Liver (tissue), 9 donors: Measurements from ENCODE around the gene CAB39. TPM values are rescaled to one million over a fixed set of nuclear protein-coding genes. Genes with fewer than 3 reads are reported as not detected.

Source experiments
- DNase-seq: peaks from one replicate; pipeline ENCODE4 v3.0.0-alpha.2; 2017; ENCODE audit warnings: low spot score
- H3K27ac ChIP-seq, 2 donors: one replicate each; pipeline ENCODE4 v1.7.0; 2013; ENCODE audit warnings: inconsistent platforms in 2 of 2, low read length in 2 of 2, control low read depth in 1 of 2, low read depth in 1 of 2, mild to moderate bottlenecking in 1 of 2
- H3K27me3 ChIP-seq, 4 donors: one replicate each; pipeline versions ENCODE4 v1.6.1 to v1.7.0; 2013; ENCODE audit warnings: low read length in 3 of 4, inconsistent platforms in 1 of 4, mild to moderate bottlenecking in 1 of 4, moderate library complexity in 1 of 4; ENCODE audit not compliant: control insufficient read depth in 4 of 4, insufficient read depth in 4 of 4
- H3K36me3 ChIP-seq, 4 donors: one replicate each; pipeline versions ENCODE4 v1.6.1 to v1.7.0; 2013; ENCODE audit warnings: low read length in 3 of 4, mild to moderate bottlenecking in 3 of 4, low read depth in 1 of 4, moderate library complexity in 1 of 4; ENCODE audit not compliant: control insufficient read depth in 4 of 4, insufficient read depth in 3 of 4
- H3K4me1 ChIP-seq, 4 donors: one replicate each; pipeline versions ENCODE4 v1.6.1 to v1.7.0; 2013; ENCODE audit warnings: low read length in 3 of 4, mild to moderate bottlenecking in 3 of 4, moderate library complexity in 1 of 4; ENCODE audit not compliant: control insufficient read depth in 4 of 4, insufficient read depth in 4 of 4
- H3K4me3 ChIP-seq, 3 donors: one replicate each; pipeline versions ENCODE4 v1.6.1 to v1.7.0; 2013; ENCODE audit warnings: low read length in 3 of 3, control low read depth in 1 of 3, low read depth in 1 of 3, mild to moderate bottlenecking in 1 of 3
- H3K9ac ChIP-seq, 2 donors: one replicate each; pipeline ENCODE4 v1.7.0; 2013; ENCODE audit warnings: low read length in 2 of 2, mild to moderate bottlenecking in 2 of 2, moderate library complexity in 2 of 2, control low read depth in 1 of 2, low read depth in 1 of 2
- H3K9me3 ChIP-seq, 4 donors: one replicate each; pipeline versions ENCODE4 v1.6.1 to v1.7.0; 2013; ENCODE audit warnings: low read length in 3 of 4; ENCODE audit not compliant: control insufficient read depth in 4 of 4
- EGR1 ChIP-seq, 2 donors: IDR thresholded peaks; 2 replicates each; pipeline ENCODE4 v1.6.1; 2016 to 2018; ENCODE audit warnings: antibody characterized with exemption in 2 of 2, low read depth in 2 of 2
- FOXA1 ChIP-seq: IDR thresholded peaks from 2 replicates; pipeline ENCODE4 v1.6.1; 2016; ENCODE audit warnings: antibody characterized with exemption
- FOXA2 ChIP-seq: IDR thresholded peaks from 2 replicates; pipeline ENCODE4 v1.6.1; 2016; ENCODE audit warnings: antibody characterized with exemption
- GABPA ChIP-seq, 2 donors: IDR thresholded peaks in 1 of 2; conservative IDR thresholded peaks in 1 of 2; 2 replicates each; pipeline ENCODE4 v1.6.1; 2016; ENCODE audit warnings: antibody characterized with exemption in 2 of 2, mild to moderate bottlenecking in 1 of 2, moderate library complexity in 1 of 2
- HNF4A ChIP-seq, 2 donors: conservative IDR thresholded peaks; 2 replicates each; pipeline ENCODE4 v1.6.1; 2016; ENCODE audit warnings: antibody characterized with exemption in 2 of 2, mild to moderate bottlenecking in 2 of 2
- HNF4G ChIP-seq: IDR thresholded peaks from 2 replicates; pipeline ENCODE4 v1.6.1; 2016; ENCODE audit warnings: antibody characterized with exemption
- JUND ChIP-seq, 2 donors: IDR thresholded peaks; 2 replicates each; pipeline ENCODE4 v1.6.1; 2016; ENCODE audit warnings: antibody characterized with exemption in 2 of 2
- NR2F2 ChIP-seq: IDR thresholded peaks from 2 replicates; pipeline ENCODE4 v1.6.1; 2016; ENCODE audit warnings: antibody characterized with exemption
- RAD21 ChIP-seq, 2 donors: IDR thresholded peaks; 2 replicates each; pipeline ENCODE4 v1.6.1; 2016; ENCODE audit warnings: antibody characterized with exemption in 2 of 2, mild to moderate bottlenecking in 2 of 2
- SP1 ChIP-seq: IDR thresholded peaks from 2 replicates; pipeline ENCODE4 v1.6.1; 2018; ENCODE audit warnings: antibody characterized with exemption, mild to moderate bottlenecking
- TAF1 ChIP-seq: conservative IDR thresholded peaks from 2 replicates; pipeline ENCODE4 v1.6.1; 2016; ENCODE audit warnings: antibody characterized with exemption, mild to moderate bottlenecking
- YY1 ChIP-seq: IDR thresholded peaks from 2 replicates; pipeline ENCODE4 v1.6.1; 2016; ENCODE audit warnings: antibody characterized with exemption, mild to moderate bottlenecking
- WGBS: extraction: QIAGEN DNeasy Blood & Tissue Kit; methylation state at CpG from one replicate; pipeline ENCODE4 v1.1.7; 2013; 5-methylcytosine and 5-hydroxymethylcytosine counted together
- polyA plus RNA-seq, 2 donors: library from polyadenylated mRNA; stranded (reverse) in 1 of 2; unstranded in 1 of 2; fragments of 200-250 nt in 1 of 2; fragments of >200 nt in 1 of 2; fragmentation: Nextera tagmentation in 1 of 2; extraction: Ambion mirVana in 1 of 2; gene quantifications; one replicate each; pipeline versions ENCODE4 v1.2.1 to v1.2.3, GENCODE V29; 2013 to 2015
- total RNA-seq, 2 donors: library from RNA; depleted of rRNA; stranded (reverse); fragments of >200 nt; gene quantifications; one replicate each; pipeline ENCODE4 v1.2.3, GENCODE V29; 2014
- TF ChIP-seq, protein P1 (sequence below): IDR thresholded peaks from 2 replicates; pipeline ENCODE4 v1.6.1; 2016; ENCODE audit warnings: antibody characterized with exemption
- TF ChIP-seq, protein P2 (sequence below): IDR thresholded peaks from 2 replicates; pipeline ENCODE4 v1.6.1; 2016; ENCODE audit warnings: antibody characterized with exemption, mild to moderate bottlenecking
- TF ChIP-seq, protein P3 (sequence below): IDR thresholded peaks from 2 replicates; pipeline ENCODE4 v1.6.1; 2016; ENCODE audit warnings: antibody characterized with exemption
- TF ChIP-seq, protein P4 (sequence below): fragments of 150-350 bp; IDR thresholded peaks from 2 replicates; pipeline ENCODE4 v1.5.1; 2017; ENCODE audit warnings: improper control_type of control experiment, low read depth, low read length; ENCODE audit not compliant: missing input control
- TF ChIP-seq, protein P5 (sequence below): IDR thresholded peaks from 2 replicates; pipeline ENCODE4 v1.6.1; 2016; ENCODE audit warnings: antibody characterized with exemption
- donor health status: healthy.
- donor health status: healthy.
- donor health status: healthy.
- donor health status: healthy.
- donor health status: healthy.

CAB39 gene
- total and polyA plus RNA-seq, 4 donors: 9.2 to 39.8 (median 26.5) TPM

DNA sequence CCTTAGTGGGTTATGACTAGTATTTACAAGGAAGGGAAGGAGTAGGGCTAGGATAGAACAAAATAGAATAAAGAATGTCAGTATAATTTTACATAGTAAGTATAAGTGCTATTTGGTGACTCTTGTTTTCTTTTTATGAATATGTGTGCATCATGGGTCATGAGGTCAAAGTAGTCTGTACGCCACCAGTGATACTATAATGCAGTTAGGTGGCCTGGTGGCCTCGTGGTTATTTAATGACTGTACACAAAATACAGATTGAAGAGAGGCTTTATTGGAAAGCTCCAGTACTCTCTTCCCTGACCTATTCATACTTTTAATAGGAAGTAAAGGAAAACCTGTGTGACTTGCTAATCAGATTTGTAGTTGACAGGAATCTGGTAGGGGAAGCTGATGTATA, 27.3 kb downstream of the CAB39 start:
- Histone ChIP-seq H3K4me1 (peaks cover 5 to 30% (median 9%) of the 10 kb centered on the region in 4 donors), H3K36me3 (peaks cover 0 to 3% (median 0%) of the 10 kb centered on the region in 4 donors), H3K4me3 (no peak overlapping the region), H3K27me3 (no peaks in the 10 kb centered on the region), H3K9ac (no peak overlapping the region), H3K9me3 (no peaks in the 10 kb centered on the region), H3K27ac (no peak overlapping the region)
- TF ChIP-seq, protein P1, sequence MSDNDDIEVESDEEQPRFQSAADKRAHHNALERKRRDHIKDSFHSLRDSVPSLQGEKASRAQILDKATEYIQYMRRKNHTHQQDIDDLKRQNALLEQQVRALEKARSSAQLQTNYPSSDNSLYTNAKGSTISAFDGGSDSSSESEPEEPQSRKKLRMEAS: no peak
- no peak for TF ChIP-seq RAD21 (IDR thresholded peaks at IDR 0.05)
- TF ChIP-seq, protein P2, sequence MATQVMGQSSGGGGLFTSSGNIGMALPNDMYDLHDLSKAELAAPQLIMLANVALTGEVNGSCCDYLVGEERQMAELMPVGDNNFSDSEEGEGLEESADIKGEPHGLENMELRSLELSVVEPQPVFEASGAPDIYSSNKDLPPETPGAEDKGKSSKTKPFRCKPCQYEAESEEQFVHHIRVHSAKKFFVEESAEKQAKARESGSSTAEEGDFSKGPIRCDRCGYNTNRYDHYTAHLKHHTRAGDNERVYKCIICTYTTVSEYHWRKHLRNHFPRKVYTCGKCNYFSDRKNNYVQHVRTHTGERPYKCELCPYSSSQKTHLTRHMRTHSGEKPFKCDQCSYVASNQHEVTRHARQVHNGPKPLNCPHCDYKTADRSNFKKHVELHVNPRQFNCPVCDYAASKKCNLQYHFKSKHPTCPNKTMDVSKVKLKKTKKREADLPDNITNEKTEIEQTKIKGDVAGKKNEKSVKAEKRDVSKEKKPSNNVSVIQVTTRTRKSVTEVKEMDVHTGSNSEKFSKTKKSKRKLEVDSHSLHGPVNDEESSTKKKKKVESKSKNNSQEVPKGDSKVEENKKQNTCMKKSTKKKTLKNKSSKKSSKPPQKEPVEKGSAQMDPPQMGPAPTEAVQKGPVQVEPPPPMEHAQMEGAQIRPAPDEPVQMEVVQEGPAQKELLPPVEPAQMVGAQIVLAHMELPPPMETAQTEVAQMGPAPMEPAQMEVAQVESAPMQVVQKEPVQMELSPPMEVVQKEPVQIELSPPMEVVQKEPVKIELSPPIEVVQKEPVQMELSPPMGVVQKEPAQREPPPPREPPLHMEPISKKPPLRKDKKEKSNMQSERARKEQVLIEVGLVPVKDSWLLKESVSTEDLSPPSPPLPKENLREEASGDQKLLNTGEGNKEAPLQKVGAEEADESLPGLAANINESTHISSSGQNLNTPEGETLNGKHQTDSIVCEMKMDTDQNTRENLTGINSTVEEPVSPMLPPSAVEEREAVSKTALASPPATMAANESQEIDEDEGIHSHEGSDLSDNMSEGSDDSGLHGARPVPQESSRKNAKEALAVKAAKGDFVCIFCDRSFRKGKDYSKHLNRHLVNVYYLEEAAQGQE: no peak
- TF ChIP-seq FOXA2: no peak
- TF ChIP-seq JUND (IDR thresholded peaks at IDR 0.05): no peak
- 92% methylated on average over 2 of the region's 2 CpGs for WGBS
- DNase-seq: no peak

DNA sequence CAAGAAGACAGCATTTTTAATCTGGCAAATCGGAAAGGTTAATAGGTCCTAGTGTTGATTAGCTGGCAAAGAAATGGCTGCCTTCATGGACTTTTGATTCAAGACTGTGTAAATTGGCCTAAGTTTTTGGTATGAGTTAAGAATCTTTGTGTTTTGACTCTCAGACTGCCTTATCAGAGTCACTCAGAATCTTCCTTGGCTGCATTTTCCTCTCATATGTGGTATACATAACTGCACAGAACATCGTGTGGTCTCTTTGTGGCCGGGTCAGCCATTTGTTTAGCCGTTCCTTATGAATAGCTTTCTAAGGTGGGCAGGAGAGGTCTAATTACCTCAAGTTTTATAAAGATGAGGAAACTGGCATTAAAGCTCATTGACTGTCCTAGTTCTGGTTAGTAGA, 30.1 kb downstream of the CAB39 start:
- DNase-seq: no peak
- H3K4me1 ChIP-seq: peaks cover 5 to 14% (median 8%) of the 10 kb centered on the region in 4 donors

More for the DNA sequence above, 30.1 kb downstream of the CAB39 start:
- Histone ChIP-seq H3K4me3 (no peak overlapping the region), H3K27ac (no peak overlapping the region), H3K9me3 (no peaks in the 10 kb centered on the region), H3K27me3 (no peaks in the 10 kb centered on the region), H3K9ac (no peak overlapping the region), H3K36me3 (peaks cover 0 to 7% (median under 1%) of the 10 kb centered on the region in 4 donors)
- TF ChIP-seq, protein P3, sequence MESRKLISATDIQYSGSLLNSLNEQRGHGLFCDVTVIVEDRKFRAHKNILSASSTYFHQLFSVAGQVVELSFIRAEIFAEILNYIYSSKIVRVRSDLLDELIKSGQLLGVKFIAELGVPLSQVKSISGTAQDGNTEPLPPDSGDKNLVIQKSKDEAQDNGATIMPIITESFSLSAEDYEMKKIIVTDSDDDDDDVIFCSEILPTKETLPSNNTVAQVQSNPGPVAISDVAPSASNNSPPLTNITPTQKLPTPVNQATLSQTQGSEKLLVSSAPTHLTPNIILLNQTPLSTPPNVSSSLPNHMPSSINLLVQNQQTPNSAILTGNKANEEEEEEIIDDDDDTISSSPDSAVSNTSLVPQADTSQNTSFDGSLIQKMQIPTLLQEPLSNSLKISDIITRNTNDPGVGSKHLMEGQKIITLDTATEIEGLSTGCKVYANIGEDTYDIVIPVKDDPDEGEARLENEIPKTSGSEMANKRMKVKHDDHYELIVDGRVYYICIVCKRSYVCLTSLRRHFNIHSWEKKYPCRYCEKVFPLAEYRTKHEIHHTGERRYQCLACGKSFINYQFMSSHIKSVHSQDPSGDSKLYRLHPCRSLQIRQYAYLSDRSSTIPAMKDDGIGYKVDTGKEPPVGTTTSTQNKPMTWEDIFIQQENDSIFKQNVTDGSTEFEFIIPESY: no peak
- TF ChIP-seq FOXA1 (no peak), GABPA (IDR thresholded peaks at IDR 0.05 in 1 of 2, conservative IDR thresholded peaks at IDR 0.05 in 1 of 2) (no peak), RAD21 (IDR thresholded peaks at IDR 0.05) (no peak), HNF4A (conservative IDR thresholded peaks at IDR 0.05) (no peak), SP1 (no peak), HNF4G (no peak), YY1 (no peak), FOXA2 (no peak), EGR1 (IDR thresholded peaks at IDR 0.05; ENCODE audit: low read depth in 2 of 2) (no peak), NR2F2 (no peak), TAF1 (no peak)
- TF ChIP-seq, protein P1: no peak
- TF ChIP-seq, protein P4, sequence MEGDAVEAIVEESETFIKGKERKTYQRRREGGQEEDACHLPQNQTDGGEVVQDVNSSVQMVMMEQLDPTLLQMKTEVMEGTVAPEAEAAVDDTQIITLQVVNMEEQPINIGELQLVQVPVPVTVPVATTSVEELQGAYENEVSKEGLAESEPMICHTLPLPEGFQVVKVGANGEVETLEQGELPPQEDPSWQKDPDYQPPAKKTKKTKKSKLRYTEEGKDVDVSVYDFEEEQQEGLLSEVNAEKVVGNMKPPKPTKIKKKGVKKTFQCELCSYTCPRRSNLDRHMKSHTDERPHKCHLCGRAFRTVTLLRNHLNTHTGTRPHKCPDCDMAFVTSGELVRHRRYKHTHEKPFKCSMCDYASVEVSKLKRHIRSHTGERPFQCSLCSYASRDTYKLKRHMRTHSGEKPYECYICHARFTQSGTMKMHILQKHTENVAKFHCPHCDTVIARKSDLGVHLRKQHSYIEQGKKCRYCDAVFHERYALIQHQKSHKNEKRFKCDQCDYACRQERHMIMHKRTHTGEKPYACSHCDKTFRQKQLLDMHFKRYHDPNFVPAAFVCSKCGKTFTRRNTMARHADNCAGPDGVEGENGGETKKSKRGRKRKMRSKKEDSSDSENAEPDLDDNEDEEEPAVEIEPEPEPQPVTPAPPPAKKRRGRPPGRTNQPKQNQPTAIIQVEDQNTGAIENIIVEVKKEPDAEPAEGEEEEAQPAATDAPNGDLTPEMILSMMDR: no peak
- TF ChIP-seq, protein P2: no peak
- TF ChIP-seq, protein P5, sequence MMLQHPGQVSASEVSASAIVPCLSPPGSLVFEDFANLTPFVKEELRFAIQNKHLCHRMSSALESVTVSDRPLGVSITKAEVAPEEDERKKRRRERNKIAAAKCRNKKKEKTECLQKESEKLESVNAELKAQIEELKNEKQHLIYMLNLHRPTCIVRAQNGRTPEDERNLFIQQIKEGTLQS: no peak
- WGBS: 98% methylated on average over 4 of the region's 4 CpGs
